GM19099 (cell line): ENCODE measurements around the gene KCNMB2.

Experiments used
- POLR2A ChIP-seq: IDR thresholded peaks from 3 replicates; pipeline ENCODE4 v1.6.1; 2011; ENCODE audit warnings: low read depth; ENCODE audit not compliant: insufficient read length; ENCODE audit errors: extremely low read depth

Gene KCNMB2

DNA sequence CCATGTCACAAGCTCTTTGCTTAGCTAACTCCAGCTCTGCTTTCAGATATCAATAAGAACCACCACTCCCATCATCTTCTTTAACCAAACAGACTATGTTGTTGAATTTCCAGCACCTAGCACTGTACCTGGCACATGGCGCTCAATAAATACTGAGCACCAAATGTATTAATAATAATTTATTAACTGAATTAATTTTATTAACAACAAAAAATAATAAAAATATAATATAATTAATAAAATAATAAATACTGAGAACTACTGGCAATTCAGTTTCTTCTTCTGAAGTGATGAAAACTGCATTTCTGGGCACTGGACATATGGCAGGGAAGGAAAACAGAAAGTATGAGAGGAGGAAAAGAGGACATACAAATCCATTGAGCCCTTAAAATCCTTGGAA lies 271.5 kb downstream of the KCNMB2 start:
- no peak for TF ChIP-seq POLR2A

- no peak for TF ChIP-seq POLR2A
Measured at GRCh38 chr3:178808748-178809147, 272.5 kb downstream of the KCNMB2 start.

DNA sequence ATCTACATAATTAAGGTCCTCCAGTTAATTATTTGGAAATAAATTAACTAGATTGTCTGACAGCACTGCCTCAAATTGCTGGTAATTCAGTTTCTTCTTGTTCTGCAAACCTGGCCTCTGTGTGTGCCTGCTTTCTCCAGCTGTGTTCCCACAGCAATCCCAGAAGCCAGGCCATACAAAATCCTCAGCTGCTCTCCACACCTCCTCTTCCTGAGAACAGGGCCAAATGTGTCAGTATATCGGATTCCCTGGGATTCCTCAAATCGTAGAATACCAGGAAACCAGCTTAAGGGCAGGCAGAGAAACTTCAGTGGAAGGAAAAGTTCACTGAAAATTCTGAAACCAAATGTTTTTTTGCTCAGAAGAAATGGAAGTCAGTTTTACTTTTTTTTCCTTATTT lies 273.9 kb downstream of the KCNMB2 start:
- TF ChIP-seq POLR2A = no peak

DNA sequence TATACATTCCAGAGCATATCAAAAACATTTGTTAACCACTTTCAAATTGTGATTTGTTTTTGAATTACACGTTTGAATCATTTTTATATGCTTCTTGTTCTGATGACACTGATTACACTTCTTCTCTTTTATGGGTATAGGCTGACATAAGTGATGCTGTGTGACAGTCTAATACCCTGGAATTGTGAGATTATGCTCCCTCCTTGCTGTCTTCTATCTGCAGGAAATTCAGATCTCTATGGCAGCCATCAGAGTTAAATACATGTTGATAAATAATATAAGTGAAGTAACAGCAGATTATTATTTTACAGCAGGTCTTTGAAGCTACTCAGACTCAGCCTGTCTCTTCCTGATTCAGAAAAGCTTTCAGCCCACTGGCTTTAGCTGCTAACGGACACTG lies 286.5 kb downstream of the KCNMB2 start:
- no peak for TF ChIP-seq POLR2A

DNA sequence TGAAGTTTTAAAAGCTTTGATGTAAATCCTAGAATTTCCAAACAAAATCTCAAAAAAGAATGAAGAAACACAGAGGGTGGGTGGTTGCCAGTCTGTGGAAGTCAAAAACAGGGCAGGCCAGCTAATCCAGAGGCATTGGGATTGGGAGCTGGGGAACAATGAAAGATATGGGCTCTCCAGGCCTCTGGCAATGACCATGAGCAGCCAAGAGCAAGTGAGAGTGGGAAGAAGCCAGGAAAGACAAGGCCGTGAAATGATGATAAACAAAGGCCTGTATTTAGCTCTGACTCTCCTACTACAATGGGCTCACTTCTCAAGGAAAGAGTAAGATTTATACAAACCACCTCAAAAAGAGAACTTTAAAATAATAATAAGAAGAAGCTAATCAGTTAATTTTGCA lies 286.9 kb downstream of the KCNMB2 start:
- TF ChIP-seq POLR2A = no peak

- no peak for TF ChIP-seq POLR2A
Measured at GRCh38 chr3:178823591-178824246, 287.5 kb downstream of the KCNMB2 start.

DNA sequence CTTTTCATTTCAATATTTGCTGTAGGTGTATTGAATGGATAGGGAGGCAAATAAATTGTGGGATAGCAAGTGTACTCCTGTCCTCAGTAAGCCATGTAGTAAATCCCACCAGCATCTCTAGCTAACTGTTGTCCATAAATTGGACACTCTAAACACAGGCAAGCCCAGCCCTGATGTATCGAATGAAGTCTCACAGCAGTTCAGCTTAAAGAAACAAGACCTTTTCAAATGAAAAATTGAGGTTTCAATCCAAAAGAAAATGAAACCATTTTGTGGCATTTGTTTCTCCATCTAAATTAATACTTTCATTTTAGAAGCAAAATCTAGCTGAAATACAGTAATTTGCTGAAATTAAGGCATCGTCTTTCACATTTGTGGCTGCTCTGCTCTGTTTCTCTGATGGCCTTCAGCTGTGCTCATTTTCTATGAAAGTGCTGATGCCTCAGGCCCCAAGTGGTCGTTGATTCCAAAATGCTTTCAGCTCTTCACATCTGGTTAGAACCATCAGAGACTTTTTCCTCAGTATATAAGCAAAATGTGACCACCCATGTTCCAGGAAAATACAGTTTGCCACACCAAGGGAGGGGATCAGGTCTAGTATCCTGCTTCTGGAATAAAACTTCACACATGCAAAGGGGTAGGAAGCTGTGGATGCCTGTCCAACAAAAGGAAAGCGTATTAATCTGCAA lies 290.3 kb downstream of the KCNMB2 start:
- no peak for TF ChIP-seq POLR2A

DNA sequence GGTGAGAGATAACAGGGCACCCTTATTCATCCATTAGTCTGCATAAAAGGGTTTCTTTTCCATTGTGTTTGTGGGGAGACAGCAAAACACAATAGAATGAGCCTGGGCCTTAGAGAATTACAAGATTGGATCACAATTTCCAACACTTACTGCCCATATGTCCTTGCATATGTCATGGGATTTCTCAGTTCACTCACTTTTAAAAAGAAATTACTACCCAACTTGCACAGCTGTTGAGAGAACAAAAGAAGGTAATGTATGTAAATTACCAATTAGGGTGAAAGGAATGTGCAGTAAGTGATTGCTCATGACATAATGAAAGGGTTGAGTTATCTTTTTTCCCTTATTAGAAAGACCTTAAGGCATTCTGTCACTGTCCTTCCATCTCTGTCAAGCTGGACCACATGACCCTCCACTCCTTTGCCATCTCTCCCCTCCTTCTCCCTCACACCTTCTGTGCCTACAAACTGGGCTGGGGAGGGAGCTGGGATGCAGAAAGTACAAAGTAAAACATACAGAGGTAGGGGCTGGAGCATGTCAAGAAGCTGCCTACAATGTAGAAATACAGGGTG lies 291.1 kb downstream of the KCNMB2 start:
- no peak for TF ChIP-seq POLR2A

GRCh38 chr3:178833695-178834094 lies 297.5 kb downstream of the KCNMB2 start:
- no peak for TF ChIP-seq POLR2A

- TF ChIP-seq POLR2A = no peak
Measured at GRCh38 chr3:178835033-178835432, 298.8 kb downstream of the KCNMB2 start.

GRCh38 chr3:178837512-178837911 lies 301.3 kb downstream of the KCNMB2 start:
- TF ChIP-seq POLR2A = no peak

DNA sequence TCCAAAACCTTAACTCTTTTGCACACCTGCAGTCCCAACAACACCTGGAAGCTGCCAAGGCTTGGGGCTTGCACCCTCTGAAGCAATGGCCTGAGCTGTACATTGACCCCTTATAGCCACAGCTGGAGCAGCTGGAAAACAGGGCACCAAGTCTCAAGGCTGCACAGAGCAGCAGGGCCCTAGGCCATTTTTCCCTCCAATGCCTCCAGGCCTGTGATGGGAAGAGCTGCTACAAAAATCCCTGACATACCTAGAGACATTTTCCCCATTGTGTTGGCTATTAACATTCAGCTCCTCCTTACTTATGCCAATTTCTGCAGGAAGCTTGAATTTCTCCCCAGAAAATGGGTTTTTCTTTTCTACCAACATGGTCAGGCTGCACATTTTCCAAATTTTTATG lies 304.4 kb downstream of the KCNMB2 start:
- TF ChIP-seq POLR2A = no peak

- no peak for TF ChIP-seq POLR2A
Measured at GRCh38 chr3:178841011-178841410, 304.8 kb downstream of the KCNMB2 start.

GRCh38 chr3:178844916-178845315 lies 308.7 kb downstream of the KCNMB2 start:
- TF ChIP-seq POLR2A = no peak

- TF ChIP-seq POLR2A = no peak
Measured at GRCh38 chr3:178845420-178846118, 309.3 kb downstream of the KCNMB2 start.

- no peak for TF ChIP-seq POLR2A
Measured at GRCh38 chr3:178847190-178847589, 311.0 kb downstream of the KCNMB2 start.

DNA sequence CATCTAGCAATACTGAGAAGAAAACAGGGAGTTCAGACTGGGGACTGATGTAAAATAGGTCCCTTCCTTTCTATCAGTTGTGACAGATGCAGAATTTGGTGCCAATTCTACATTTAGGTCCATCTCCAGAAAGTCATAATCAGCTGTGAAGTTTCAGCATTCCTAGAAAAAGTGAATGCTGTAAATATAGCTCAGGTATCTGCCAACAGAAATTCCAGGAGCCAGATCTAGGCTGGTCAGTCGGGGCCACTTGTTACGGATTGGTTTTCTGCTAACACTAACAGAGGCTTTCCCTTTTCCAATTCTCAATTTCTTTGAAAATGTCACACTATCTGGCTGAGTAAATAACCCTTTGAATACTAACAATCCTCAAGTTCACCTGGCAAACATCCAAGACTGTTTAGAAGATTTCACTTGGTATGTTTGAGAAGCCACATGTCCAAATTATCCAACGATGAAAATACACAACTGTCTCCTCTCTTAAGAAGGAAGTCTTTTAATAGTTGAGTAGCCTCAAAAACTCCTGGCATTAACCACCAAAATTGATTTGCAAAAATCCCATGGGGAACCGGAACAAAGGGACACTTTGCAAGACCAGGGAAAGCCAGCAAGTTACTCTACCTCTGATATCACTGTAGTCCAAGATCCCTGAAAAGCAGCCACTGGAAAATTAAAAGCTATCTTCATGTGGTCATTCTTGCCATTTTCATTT lies 313.1 kb downstream of the KCNMB2 start:
- TF ChIP-seq POLR2A = no peak
